PFSK-1 (cell line): ENCODE measurements around the gene MYO1A.

Experiments
- POLR2AphosphoS5 ChIP-seq: IDR thresholded peaks from 2 replicates; pipeline ENCODE4 v1.6.1; 2012; ENCODE audit warnings: low read depth, mild to moderate bottlenecking, control low read depth, low read length, moderate library complexity
- REST ChIP-seq, 2 experiments: IDR thresholded peaks; 2 replicates each; pipeline versions ENCODE4 v1.6.1 to v1.8.0; 2011 to 2012; ENCODE audit warnings: low read depth in 2 of 2, low read length in 2 of 2, control low read depth in 1 of 2, inconsistent platforms in 1 of 2, mild to moderate bottlenecking in 1 of 2, moderate library complexity in 1 of 2; ENCODE audit not compliant: insufficient read depth in 1 of 2
- TAF1 ChIP-seq: IDR thresholded peaks from 2 replicates; pipeline ENCODE4 v1.6.1; 2012; ENCODE audit warnings: low read length, control low read depth, borderline replicate concordance; ENCODE audit not compliant: insufficient read depth

- TF ChIP-seq POLR2AphosphoS5 (no peak), TAF1 (no peak), REST (IDR thresholded peaks at IDR 0.05; ENCODE audit: insufficient read depth in 1 of 2, low read depth in 2 of 2, low read length in 2 of 2) (no peak)
Measured at GRCh38 chr12:57057067-57057751, 7.3 kb upstream of the MYO1A start.
